Kidney (tissue), 14 donors: Measurements from ENCODE around the gene TMEM45A. TPM values are rescaled to one million over a fixed set of nuclear protein-coding genes. Genes with fewer than 3 reads are reported as not detected.
A peak's percentile ranks its signal among the peaks of the same experiment; 100 is the strongest.
"Not testable (repeated sequence)": the region's sequence is repeated elsewhere in the genome, so short reads cannot be mapped to it uniquely, and the experiment has no call there.

Source experiments
- DNase-seq, 5 donors: peaks; one replicate each; pipeline ENCODE4 v3.0.0-alpha.2; 2013 to 2020
- FAIRE-seq: peaks from 2 replicates; lab custom pipeline; 2012; peaks lifted over from hg19 to GRCh38; lab: Jason Lieb, UNC
- H3K27ac ChIP-seq, 2 donors: one replicate each; pipeline ENCODE4 v1.7.0; 2013; ENCODE audit warnings: low read depth in 2 of 2, low read length in 2 of 2, inconsistent platforms in 1 of 2
- H3K27me3 ChIP-seq: one replicate; pipeline ENCODE4 v1.7.1; 2013; ENCODE audit warnings: low read length, inconsistent platforms; ENCODE audit not compliant: control insufficient read depth, insufficient read depth
- H3K36me3 ChIP-seq, 3 donors: one replicate each; pipeline versions ENCODE4 v1.7.0 to v1.7.1; 2013; ENCODE audit warnings: low read length in 3 of 3, control low read depth in 1 of 3, inconsistent platforms in 1 of 3; ENCODE audit not compliant: insufficient read depth in 3 of 3, control insufficient read depth in 2 of 3
- H3K4me1 ChIP-seq, 3 donors: one replicate each; pipeline versions ENCODE4 v1.7.0 to v1.7.1; 2013; ENCODE audit warnings: low read length in 3 of 3, inconsistent platforms in 1 of 3, low read depth in 1 of 3; ENCODE audit not compliant: control insufficient read depth in 2 of 3, insufficient read depth in 2 of 3
- H3K4me3 ChIP-seq, 3 donors: one replicate each; pipeline versions ENCODE4 v1.7.0 to v1.8.1; 2013; ENCODE audit warnings: low read length in 3 of 3, control low read depth in 1 of 3, inconsistent platforms in 1 of 3
- H3K9ac ChIP-seq, 3 donors: one replicate each; pipeline versions ENCODE4 v1.7.0 to v1.7.1; 2013; ENCODE audit warnings: low read length in 3 of 3, control low read depth in 1 of 3, inconsistent platforms in 1 of 3
- H3K9me3 ChIP-seq, 3 donors: one replicate each; pipeline versions ENCODE4 v1.7.0 to v1.7.1; 2013; ENCODE audit warnings: low read length in 3 of 3, control low read depth in 1 of 3, inconsistent platforms in 1 of 3; ENCODE audit not compliant: control insufficient read depth in 2 of 3, insufficient read depth in 1 of 3
- CTCF ChIP-seq: IDR thresholded peaks from 3 replicates; pipeline ENCODE4 v1.5.1; 2012; ENCODE audit warnings: mild to moderate bottlenecking, moderate library complexity, borderline replicate concordance; ENCODE audit not compliant: insufficient read depth; ENCODE audit errors: extremely low read depth
- intact Hi-C: fragments of 100-400 bp; cut with DNase I; formaldehyde crosslinking; loops from one replicate; pipeline ENCODE4 v1.11.1; 2022
- polyA plus RNA-seq: library from polyadenylated mRNA; stranded (reverse); fragments of 350-450 nt; fragmentation: Illumina TruSeq; extraction: RNeasy Lipid Tissue Mini Kit (QIAGEN cat#74804); gene quantifications from one replicate; pipeline ENCODE4 v1.2.3, GENCODE V29; 2014; ENCODE audit warnings: low read depth, low replicate concordance; ENCODE audit not compliant: insufficient read depth
- total RNA-seq: library from RNA; stranded (reverse); fragmentation: NEBNext Ultra II Directional; extraction: Animal tissue kit (Norgen Biotek cat#: 25700); gene quantifications from one replicate; pipeline ENCODE4 v1.2.1, GENCODE V29; 2021
- donor health status: control.
- donor health status: control.
- donor health status: control.
- donor health status: control.
- donor health status: control.
- donor health status: DM: yes; HTN: yes; CAD: no.
- donor health status: Normal renal cell carcinoma (clear cell type).

The TMEM45A gene
- total and polyA plus RNA-seq, 2 donors from 2014 or later, result 3.4 to 4.6 TPM

GRCh38 chr3:100470951-100471350 lies 21.5 kb upstream of the TMEM45A start:
- intact Hi-C loops, result no loop called here
- TF ChIP-seq CTCF, result no peak
- no peaks in the 10 kb centered on the region for H3K36me3 ChIP-seq
- FAIRE-seq (no peak), DNase-seq (no peak)
- no peak overlapping the region for H3K27ac ChIP-seq
- H3K9ac ChIP-seq, result no peak overlapping the region
- H3K9me3 ChIP-seq, result peaks cover 0 to 6% (median 2%) of the 10 kb centered on the region in 3 donors
- H3K27me3 ChIP-seq, result no peaks in the 10 kb centered on the region
- H3K4me3 ChIP-seq, result no peak overlapping the region
- peaks cover 0 to 2% (median 0%) of the 10 kb centered on the region in 3 donors for H3K4me1 ChIP-seq

- Histone ChIP-seq H3K4me3 (no peak overlapping the region), H3K9ac (no peak overlapping the region), H3K9me3 (peaks cover 0 to 6% (median 2%) of the 10 kb centered on the region in 3 donors), H3K4me1 (peaks cover 0 to under 1% (median 0%) of the 10 kb centered on the region in 3 donors), H3K27ac (no peak overlapping the region), H3K27me3 (no peaks in the 10 kb centered on the region), H3K36me3 (no peaks in the 10 kb centered on the region)
- intact Hi-C loops, result no loop called here
- TF ChIP-seq CTCF, result no peak
- FAIRE-seq, result no peak
- DNase-seq, result peak in 2 of 5 donors; percentile 58 to 61
Measured at GRCh38 chr3:100471444-100471843, 21.0 kb upstream of the TMEM45A start.

- H3K27me3 ChIP-seq, H3K4me1 ChIP-seq, DNase-seq, H3K4me3 ChIP-seq, H3K9ac ChIP-seq, H3K9me3 ChIP-seq, intact Hi-C loops, H3K27ac ChIP-seq, H3K36me3 ChIP-seq, FAIRE-seq: not testable (repeated sequence)
Measured at GRCh38 chr3:100477851-100478360, 14.5 kb upstream of the TMEM45A start.

GRCh38 chr3:100478521-100478920 lies 13.9 kb upstream of the TMEM45A start:
- H3K9ac ChIP-seq, H3K27ac ChIP-seq, FAIRE-seq, DNase-seq, H3K4me3 ChIP-seq, H3K9me3 ChIP-seq, H3K4me1 ChIP-seq, H3K27me3 ChIP-seq, H3K36me3 ChIP-seq, intact Hi-C loops: not testable (repeated sequence)
